Cardiac fibroblast (primary cell): Measurements from ENCODE around the gene EGFR.

Experiments
- DNase-seq, 2 donors: peaks; one replicate each; pipeline versions ENCODE4 v3.0.0 to v3.0.0-alpha.2; 2010; ENCODE audit warnings: low read depth in 2 of 2
- H3K4me3 ChIP-seq, 2 donors: replicated peaks in 1 of 2; 1 replicate in 1 of 2; 2 replicates in 1 of 2; pipeline ENCODE4 v1.5.1; 2011; ENCODE audit warnings: low read depth in 2 of 2, low read length in 2 of 2, mild to moderate bottlenecking in 2 of 2, moderate library complexity in 1 of 2
- CTCF ChIP-seq: IDR thresholded peaks from one replicate; pipeline ENCODE4 v1.5.1; 2011; ENCODE audit warnings: low read depth, mild to moderate bottlenecking, low read length, inconsistent platforms

Gene EGFR

DNA sequence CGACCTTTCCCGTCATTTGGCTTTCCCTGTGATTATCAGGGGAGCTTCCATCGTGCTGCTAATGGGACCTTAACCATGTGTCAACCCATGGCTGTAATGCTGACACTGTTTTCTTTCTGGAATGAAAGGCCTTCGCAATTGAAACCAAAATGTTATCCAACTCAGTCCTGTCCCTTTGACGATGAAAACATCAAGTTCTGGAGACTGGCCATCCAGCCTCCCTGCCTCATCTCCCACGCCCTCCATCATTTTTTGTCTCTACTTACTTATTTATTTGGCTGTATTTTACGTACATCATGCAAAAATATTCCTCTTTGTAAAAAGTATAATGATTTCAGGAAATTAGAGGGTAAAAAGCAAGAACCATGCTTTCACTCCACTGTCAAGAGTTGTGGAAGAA lies 69.8 kb downstream of the EGFR start:
- no peak for TF ChIP-seq CTCF
- no peak for DNase-seq
- no peak overlapping the region for H3K4me3 ChIP-seq

- no peak for TF ChIP-seq CTCF
- H3K4me3 ChIP-seq, result no peak overlapping the region
- no peak for DNase-seq
These were observed 73.6 kb downstream of the EGFR start for GRCh38 chr7:55092186-55092974.

GRCh38 chr7:55092975-55093373 lies 74.2 kb downstream of the EGFR start:
- no peak overlapping the region for H3K4me3 ChIP-seq
- DNase-seq, result no peak
- no peak for TF ChIP-seq CTCF

GRCh38 chr7:55093674-55094073 lies 74.9 kb downstream of the EGFR start:
- TF ChIP-seq CTCF, result no peak
- DNase-seq, result no peak
- H3K4me3 ChIP-seq, result no peak overlapping the region

GRCh38 chr7:55094092-55094690 lies 75.4 kb downstream of the EGFR start:
- DNase-seq, result no peak
- no peak for TF ChIP-seq CTCF
- no peak overlapping the region for H3K4me3 ChIP-seq

DNA sequence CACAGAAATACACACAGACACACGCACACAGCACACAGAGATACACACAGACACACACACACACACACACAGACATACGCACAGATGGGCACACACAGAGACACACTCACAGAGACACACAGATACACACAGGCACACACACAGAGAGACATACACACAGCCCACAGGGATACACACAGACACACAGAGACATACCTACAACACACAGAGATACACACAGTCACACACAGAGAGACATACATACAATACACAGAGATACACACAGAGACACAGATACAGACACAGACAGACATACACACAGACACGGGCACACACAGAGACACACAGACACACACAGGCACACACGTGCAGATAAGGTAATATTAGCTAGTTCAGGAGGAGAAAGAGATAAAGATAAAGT lies 76.9 kb downstream of the EGFR start:
- no peak for TF ChIP-seq CTCF
- H3K4me3 ChIP-seq, result no peak overlapping the region
- DNase-seq, result no peak
